Measurements from ENCODE around the gene SMARCD1.
"Not testable (repeated sequence)": the region's sequence is repeated elsewhere in the genome, so short reads cannot be mapped to it uniquely, and the experiment has no call there.

SMARCD1 gene

GRCh38 chr12:50077099-50077498, 8.0 kb upstream of the SMARCD1 start:
- no peak for DNase-seq (ENCODE audit: low read depth)

- DNase-seq (ENCODE audit: low read depth): no peak
Observed at GRCh38 chr12:50078281-50078680, 6.9 kb upstream of the SMARCD1 start.

- DNase-seq (ENCODE audit: low read depth): no peak
Observed at GRCh38 chr12:50079771-50080170, 5.4 kb upstream of the SMARCD1 start.

- no peak for DNase-seq (ENCODE audit: low read depth)
Observed at GRCh38 chr12:50081096-50081808, 3.9 kb upstream of the SMARCD1 start.

- DNase-seq (ENCODE audit: low read depth): no peak
Observed at GRCh38 chr12:50082644-50083043, 2.5 kb upstream of the SMARCD1 start.

GRCh38 chr12:50083301-50083700, 1.8 kb upstream of the SMARCD1 start:
- no peak for DNase-seq (ENCODE audit: low read depth)

GRCh38 chr12:50084409-50084774, 750 bp upstream of the SMARCD1 start:
- DNase-seq (ENCODE audit: low read depth): not testable (repeated sequence)

GRCh38 chr12:50085615-50086072, 502 bp downstream of the SMARCD1 start:
- no peak for DNase-seq (ENCODE audit: low read depth)

GRCh38 chr12:50086148-50086547, 1.0 kb downstream of the SMARCD1 start:
- DNase-seq (ENCODE audit: low read depth): no peak

GRCh38 chr12:50087151-50087550, 2.0 kb downstream of the SMARCD1 start:
- DNase-seq (ENCODE audit: low read depth): no peak

- no peak for DNase-seq (ENCODE audit: low read depth)
Observed at GRCh38 chr12:50087995-50088394, 2.9 kb downstream of the SMARCD1 start.

- no peak for DNase-seq (ENCODE audit: low read depth)
Observed at GRCh38 chr12:50088577-50089335, 3.6 kb downstream of the SMARCD1 start.

- DNase-seq (ENCODE audit: low read depth): no peak
Observed at GRCh38 chr12:50089730-50090129, 4.6 kb downstream of the SMARCD1 start.

GRCh38 chr12:50090391-50090790, 5.2 kb downstream of the SMARCD1 start:
- no peak for DNase-seq (ENCODE audit: low read depth)

GRCh38 chr12:50097952-50098351, 12.8 kb downstream of the SMARCD1 start:
- DNase-seq (ENCODE audit: low read depth): no peak

- DNase-seq (ENCODE audit: low read depth): no peak
Observed at GRCh38 chr12:50099302-50100008, 14.3 kb downstream of the SMARCD1 start.

GRCh38 chr12:50100561-50100960, 15.4 kb downstream of the SMARCD1 start:
- DNase-seq (ENCODE audit: low read depth): no peak

- no peak for DNase-seq (ENCODE audit: low read depth)
Observed at GRCh38 chr12:50101663-50102062, 16.5 kb downstream of the SMARCD1 start.

GRCh38 chr12:50102131-50102531, 17.0 kb downstream of the SMARCD1 start:
- DNase-seq (ENCODE audit: low read depth): no peak

- no peak for DNase-seq (ENCODE audit: low read depth)
Observed at GRCh38 chr12:50102646-50103309, 17.6 kb downstream of the SMARCD1 start.

- DNase-seq (ENCODE audit: low read depth): no peak
Observed at GRCh38 chr12:50103351-50103750, 18.2 kb downstream of the SMARCD1 start.

GRCh38 chr12:50103767-50104321, 18.7 kb downstream of the SMARCD1 start, which contains the start of gene GPD1:
Gene GPD1 (plus strand): TSS chr12:50104008. CDS start chr12:50104051, 43 bp downstream.
- no peak for DNase-seq (ENCODE audit: low read depth)

Measured in non-pigmented ciliary epithelial cell (primary cell).